Measurements from ENCODE around the gene FAM3C.

- TF ChIP-seq EZH2 (IDR thresholded peaks at IDR 0.05; ENCODE audit: insufficient read depth, poor library complexity, severe bottlenecking) = no peak
- no peak for TF ChIP-seq EZH2phosphoT487 (IDR thresholded peaks at IDR 0.05; ENCODE audit: insufficient read depth, low read depth)
Observed at GRCh38 chr7:121352323-121352722, 43.8 kb downstream of the FAM3C start.
